ENCODE results near the gene WDR74.
A peak's percentile ranks its signal among the peaks of the same experiment; 100 is the strongest.

WDR74 gene

DNA sequence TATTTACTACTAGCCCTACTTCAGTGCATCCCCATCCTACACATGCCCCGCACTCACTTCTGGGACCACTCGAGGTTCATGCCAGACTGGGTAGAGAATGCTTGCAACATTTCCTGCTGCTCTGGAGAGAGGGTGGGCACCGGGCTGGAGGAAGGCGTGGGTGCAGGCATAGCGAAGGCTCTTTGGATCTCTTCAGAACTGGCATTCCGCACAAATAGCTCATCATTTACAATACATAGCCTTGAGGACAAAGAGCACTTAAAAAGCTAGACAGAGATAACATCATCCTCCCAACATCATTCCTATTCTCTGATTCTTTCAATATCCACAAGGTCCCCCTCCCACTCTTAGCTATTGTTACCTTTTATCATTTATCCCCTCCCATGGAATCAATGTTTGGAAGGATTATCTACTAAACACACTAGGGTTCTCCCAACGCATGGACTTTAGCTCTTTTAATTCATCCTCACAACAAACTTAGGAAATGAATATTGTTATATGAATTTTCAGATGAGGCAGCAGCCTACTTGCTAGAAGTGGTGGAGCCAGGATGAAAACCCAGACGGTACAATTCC, 45.1 kb downstream of the WDR74 start:
- DNase-seq (ENCODE audit: extremely low read depth, low read depth) = no peak
- TF ChIP-seq, protein P1, sequence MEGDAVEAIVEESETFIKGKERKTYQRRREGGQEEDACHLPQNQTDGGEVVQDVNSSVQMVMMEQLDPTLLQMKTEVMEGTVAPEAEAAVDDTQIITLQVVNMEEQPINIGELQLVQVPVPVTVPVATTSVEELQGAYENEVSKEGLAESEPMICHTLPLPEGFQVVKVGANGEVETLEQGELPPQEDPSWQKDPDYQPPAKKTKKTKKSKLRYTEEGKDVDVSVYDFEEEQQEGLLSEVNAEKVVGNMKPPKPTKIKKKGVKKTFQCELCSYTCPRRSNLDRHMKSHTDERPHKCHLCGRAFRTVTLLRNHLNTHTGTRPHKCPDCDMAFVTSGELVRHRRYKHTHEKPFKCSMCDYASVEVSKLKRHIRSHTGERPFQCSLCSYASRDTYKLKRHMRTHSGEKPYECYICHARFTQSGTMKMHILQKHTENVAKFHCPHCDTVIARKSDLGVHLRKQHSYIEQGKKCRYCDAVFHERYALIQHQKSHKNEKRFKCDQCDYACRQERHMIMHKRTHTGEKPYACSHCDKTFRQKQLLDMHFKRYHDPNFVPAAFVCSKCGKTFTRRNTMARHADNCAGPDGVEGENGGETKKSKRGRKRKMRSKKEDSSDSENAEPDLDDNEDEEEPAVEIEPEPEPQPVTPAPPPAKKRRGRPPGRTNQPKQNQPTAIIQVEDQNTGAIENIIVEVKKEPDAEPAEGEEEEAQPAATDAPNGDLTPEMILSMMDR (IDR thresholded peaks at IDR 0.05; ENCODE audit: low read depth, low read length) = no peak

DNA sequence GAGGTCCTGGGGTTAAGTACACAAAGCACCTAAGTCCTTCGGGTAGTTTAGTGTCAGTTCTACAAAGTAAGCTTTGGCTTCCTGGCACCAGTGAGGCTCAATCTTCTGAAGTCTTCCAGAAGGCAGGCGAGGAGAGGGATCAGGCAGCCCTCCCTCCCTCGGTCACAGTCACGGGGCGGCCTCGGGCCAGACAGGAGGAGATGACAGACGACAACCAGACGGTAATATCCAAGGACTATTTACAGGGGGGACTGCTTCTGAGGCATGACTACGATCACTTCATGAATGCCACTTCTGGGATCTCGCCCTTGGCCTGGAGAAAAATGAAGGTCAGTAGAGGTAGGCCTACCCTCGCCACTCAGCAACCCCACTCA, 47.2 kb downstream of the WDR74 start:
- TF ChIP-seq, protein P1 (IDR thresholded peaks at IDR 0.05; ENCODE audit: low read depth, low read length) = no peak
- DNase-seq (ENCODE audit: extremely low read depth, low read depth) = no peak

DNA sequence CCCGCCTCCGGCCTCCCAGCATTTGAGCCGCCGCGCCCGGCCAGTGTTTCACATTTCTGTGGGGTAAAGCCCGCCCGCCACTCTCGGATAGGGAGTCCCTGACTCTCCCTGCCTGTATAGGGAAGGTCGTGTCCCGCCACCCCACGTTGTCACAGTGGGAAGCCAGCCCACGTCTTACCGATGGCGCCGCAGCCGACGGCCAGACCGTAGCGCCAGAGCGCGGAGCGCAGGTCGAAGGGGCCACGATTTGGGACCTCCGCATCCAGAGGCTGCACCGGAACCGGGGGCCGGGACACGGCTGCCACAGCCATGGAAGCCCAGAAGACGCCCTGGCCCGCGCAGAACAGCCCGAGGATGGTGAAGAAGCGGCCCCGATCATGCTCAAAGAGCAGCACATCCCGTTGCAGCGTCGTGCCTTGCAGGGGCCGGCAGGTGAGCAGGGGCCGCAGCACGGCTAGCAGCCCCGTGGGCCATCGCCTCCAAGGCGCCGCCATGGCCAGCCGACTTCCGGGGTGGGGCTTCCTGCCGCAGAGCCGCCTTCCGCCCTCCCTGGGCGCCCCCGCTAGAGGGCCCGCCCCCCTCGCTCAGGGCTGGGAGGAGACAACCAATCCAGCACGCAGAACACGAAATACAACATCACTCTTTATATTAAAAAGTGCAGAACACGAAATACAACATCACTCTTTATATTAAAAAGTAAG, 47.7 kb downstream of the WDR74 start, which contains the start of gene TMEM223:
TMEM223 (minus strand) TSS at position 506 of the 701 bp plus-strand sequence; CDS start at position 494, 12 bp downstream.
- TF ChIP-seq, protein P1 (IDR thresholded peaks at IDR 0.05; ENCODE audit: low read depth, low read length) = no peak; the same call in 1 of the 2 replicates
- DNase-seq (ENCODE audit: extremely low read depth, low read depth) = no peak

DNA sequence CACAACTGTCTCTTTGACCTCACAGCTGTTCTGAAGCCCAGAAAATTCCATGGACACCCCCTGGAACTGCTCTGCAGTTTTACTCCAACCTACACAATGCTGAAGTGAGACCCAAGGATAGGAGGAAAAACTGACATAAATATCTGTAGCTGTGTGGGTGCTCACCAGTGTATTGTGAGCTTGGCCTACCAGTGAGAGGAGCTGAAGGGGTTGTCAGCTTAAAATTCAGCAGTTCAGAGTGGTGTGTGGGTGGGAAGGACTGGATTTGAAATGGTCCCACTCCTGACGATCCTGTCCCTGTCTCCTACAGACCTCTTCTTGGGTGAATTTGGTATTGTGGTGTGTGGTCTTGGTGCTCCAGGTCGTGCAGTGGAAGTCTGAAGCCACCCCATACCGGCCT, 49.8 kb downstream of the WDR74 start:
- TF ChIP-seq, protein P1 (IDR thresholded peaks at IDR 0.05; ENCODE audit: low read depth, low read length) = no peak
- DNase-seq (ENCODE audit: extremely low read depth, low read depth) = no peak

DNA sequence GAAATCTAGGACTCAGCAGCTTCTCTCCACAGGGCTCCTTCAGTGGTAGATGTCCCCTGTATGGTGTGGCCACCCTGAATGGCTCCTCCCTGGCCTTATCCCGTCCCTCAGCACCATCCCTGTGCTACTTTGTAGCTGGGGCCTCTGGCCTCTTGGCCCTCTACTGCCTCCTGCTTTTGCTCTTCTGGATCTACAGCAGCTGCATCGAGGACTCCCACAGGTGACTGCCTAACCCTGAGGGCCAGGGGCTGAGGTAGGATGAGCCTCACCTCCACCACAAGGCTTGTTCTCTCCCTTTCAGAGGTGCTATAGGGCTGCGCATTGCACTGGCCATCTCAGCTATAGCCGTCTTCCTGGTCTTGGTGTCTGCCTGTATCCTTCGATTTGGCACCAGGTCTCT, 50.4 kb downstream of the WDR74 start:
- DNase-seq (ENCODE audit: extremely low read depth, low read depth) = no peak
- TF ChIP-seq, protein P1 (IDR thresholded peaks at IDR 0.05; ENCODE audit: low read depth, low read length) = no peak

DNA sequence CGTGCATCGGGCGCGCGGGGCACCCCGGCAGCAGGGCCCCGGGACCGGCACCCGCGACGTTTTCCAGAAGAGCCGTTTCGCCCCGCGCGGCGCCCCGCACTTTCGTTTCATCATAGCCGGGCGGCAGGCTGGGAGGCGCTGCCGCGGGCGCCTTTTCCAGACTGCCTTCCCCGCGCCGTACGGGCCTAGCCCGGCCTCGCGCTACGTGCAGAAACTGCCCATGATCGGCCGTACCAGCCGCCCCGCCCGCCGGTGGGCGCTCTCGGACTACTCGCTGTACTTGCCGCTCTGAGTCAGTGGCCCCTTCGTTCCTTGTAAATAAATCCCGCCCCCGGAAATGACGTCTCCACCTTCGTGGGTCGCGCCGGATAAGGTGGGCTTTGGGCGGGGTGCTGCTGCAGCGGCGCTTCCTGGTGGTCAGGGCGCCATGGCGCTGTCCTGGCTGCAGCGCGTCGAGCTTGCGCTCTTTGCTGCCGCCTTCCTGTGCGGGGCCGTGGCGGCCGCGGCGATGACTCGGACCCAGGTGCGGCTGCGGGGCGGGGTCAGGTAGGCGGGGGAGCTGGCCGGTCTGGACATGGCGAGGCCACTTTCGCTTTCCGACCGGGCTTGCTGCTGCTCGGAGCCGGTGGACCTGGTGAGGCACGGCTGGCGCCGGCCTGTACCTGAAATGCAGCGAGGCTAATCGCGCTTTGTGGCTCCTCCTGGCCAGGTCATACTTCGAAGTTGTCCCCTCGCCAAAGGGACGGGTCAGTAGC, 52.2 kb downstream of the WDR74 start, which contains the start of gene TMEM179B:
TMEM179B (plus strand) TSS at position 398 of the 755 bp plus-strand sequence; CDS start at position 428, 30 bp downstream.
- TF ChIP-seq, protein P1 (IDR thresholded peaks at IDR 0.05; ENCODE audit: low read depth, low read length) = peak; percentile 64
- DNase-seq (ENCODE audit: extremely low read depth, low read depth) = peak; percentile 89
